ENCODE measurements around the gene PARP14.

PARP14 gene

GRCh38 chr3:122665226-122665786 lies 15.3 kb upstream of the PARP14 start (continued):
- no peak for TF ChIP-seq ZNF18 (tag by site-specific recombination; IDR thresholded peaks at IDR 0.05)
- no peak for TF ChIP-seq ZNF335 (tag by site-specific recombination; conservative IDR thresholded peaks at IDR 0.05)
- TF ChIP-seq ZNF610 (tag by site-specific recombination; IDR thresholded peaks at IDR 0.05; ENCODE audit: borderline replicate concordance), result no peak
- TF ChIP-seq OSR2 (tag by site-specific recombination; IDR thresholded peaks at IDR 0.05), result no peak

DNA sequence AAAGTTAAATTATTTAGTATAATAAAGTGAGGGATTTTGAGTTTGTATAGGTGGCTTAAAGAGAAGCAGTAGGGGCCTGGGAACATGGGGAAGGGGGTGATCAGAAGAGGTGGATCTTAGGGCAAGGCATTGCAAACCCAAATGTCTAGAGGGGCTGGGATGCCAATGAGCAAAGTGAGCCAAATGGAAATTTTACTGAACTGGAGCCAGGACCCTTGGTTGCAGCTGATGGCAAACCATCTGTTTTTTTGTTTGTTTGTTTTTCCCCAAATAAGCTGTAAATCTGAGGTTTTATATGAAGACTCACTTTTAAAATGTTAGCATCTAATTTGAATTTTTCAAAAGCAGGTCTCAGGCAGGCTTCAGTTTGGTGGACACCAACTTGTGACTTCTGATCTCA lies 14.8 kb upstream of the PARP14 start:
- ChIA-PET POLR2A (no interaction called here), CTCF (no interaction called here)
- TF ChIP-seq ZNF169 (tag by site-specific recombination; IDR thresholded peaks at IDR 0.05), result no peak
- no peak for TF ChIP-seq ZNF354C (tag by site-specific recombination; IDR thresholded peaks at IDR 0.05; ENCODE audit: borderline replicate concordance, low read depth)
- Histone ChIP-seq H3K9me3 (ENCODE audit: control insufficient read depth, insufficient read depth, low read depth, low read length) (no peaks in the 10 kb centered on the region), H3K4me3 (ENCODE audit: low read depth, low read length) (no peak overlapping the region), H3K27ac (ENCODE audit: extremely low read depth, low read depth, low read length) (no peak overlapping the region), H3K4me1 (ENCODE audit: control insufficient read depth, insufficient read depth, low read length) (no peaks in the 10 kb centered on the region), H3K36me3 (ENCODE audit: control insufficient read depth in 2 of 2, insufficient read depth in 1 of 2, low read length in 2 of 2) (no peaks in the 10 kb centered on the region)

DNA sequence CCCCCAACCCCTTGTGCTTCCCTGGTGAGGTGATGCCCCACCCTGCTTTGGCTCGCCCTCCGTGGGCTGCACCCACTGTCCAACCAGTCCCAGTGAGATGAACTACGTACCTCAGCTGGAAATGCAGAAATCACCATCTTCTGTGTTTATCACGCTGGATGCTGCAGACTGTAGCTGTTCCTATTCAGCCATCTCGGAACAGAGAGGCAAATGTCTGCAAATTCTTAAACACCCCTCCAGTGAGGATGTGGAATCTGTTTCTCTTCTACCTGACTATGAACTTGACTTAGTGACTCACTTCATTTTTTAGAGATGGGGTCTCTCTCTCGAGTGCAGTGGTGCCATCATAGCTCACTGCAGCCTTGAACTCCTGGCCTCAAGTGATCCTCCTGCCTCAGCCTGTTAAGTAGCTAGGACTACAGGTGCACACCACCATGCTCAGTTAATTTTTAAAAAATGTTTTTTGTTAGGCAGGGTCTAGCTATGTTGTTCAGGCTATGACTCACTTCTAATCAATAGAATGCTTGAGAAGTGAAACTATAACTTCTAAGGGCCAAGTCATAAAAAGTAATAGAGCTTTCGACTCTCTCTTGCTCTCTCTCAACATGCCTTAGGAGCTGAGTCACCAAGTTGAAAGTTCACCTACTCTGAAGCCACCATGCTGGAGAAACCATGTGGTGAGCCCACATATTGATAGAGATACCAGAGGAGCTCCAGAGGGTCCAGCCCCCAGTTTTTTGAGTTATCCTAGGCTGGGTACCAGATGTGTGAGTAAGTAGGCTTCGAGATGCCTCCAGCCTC lies 11.5 kb upstream of the PARP14 start:
- TF ChIP-seq, protein P1, sequence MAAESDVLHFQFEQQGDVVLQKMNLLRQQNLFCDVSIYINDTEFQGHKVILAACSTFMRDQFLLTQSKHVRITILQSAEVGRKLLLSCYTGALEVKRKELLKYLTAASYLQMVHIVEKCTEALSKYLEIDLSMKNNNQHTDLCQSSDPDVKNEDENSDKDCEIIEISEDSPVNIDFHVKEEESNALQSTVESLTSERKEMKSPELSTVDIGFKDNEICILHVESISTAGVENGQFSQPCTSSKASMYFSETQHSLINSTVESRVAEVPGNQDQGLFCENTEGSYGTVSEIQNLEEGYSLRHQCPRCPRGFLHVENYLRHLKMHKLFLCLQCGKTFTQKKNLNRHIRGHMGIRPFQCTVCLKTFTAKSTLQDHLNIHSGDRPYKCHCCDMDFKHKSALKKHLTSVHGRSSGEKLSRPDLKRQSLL (tag by site-specific recombination; IDR thresholded peaks at IDR 0.05), result peak; percentile 78
- TF ChIP-seq ZNF114 (tag by site-specific recombination; IDR thresholded peaks at IDR 0.05), result no peak
- no peaks in the 10 kb centered on the region for H3K9me3 ChIP-seq (ENCODE audit: control insufficient read depth, insufficient read depth, low read depth, low read length)
- POLR2A ChIA-PET, result interaction anchor here (1.2 to 1.4 kb wide), 2 partner anchors 154 to 285 kb away, joined by 3 to 4 read pairs; partner anchors contain the start of genes FAM162A and KPNA1
- H3K4me3 ChIP-seq (ENCODE audit: low read depth, low read length), result no peak overlapping the region
- no peaks in the 10 kb centered on the region for H3K36me3 ChIP-seq (ENCODE audit: control insufficient read depth in 2 of 2, insufficient read depth in 1 of 2, low read length in 2 of 2)
- H3K27ac ChIP-seq (ENCODE audit: extremely low read depth, low read depth, low read length), result no peak overlapping the region
- CTCF ChIA-PET, result interaction anchor here (0.6 to 1.8 kb wide), 6 partner anchors 10 to 285 kb away, joined by 3 to 16 read pairs (median 3); partner anchors contain the start of gene FAM162A
- H3K4me1 ChIP-seq (ENCODE audit: control insufficient read depth, insufficient read depth, low read length), result no peaks in the 10 kb centered on the region

DNA sequence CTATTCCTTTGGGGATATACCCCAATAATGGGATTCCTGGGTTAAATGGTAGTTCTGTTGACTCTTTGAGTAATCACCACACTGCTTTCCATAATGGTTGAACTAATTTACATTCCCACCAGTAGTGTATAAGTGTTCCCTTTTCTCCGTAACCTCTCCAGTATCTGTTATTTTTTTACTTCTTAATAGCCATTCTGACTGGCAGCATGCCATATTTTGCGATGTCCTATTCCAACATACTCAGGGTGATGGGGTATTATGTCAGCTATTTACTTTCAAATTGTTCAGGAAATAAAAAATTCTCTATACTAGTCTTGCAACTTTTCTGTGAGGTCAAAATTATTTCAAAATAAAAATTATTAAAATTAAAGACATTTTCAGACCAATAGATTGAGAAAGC lies 9.1 kb upstream of the PARP14 start:
- no peak overlapping the region for H3K4me3 ChIP-seq (ENCODE audit: low read depth, low read length)
- H3K9me3 ChIP-seq (ENCODE audit: control insufficient read depth, insufficient read depth, low read depth, low read length), result no peaks in the 10 kb centered on the region
- H3K4me1 ChIP-seq (ENCODE audit: control insufficient read depth, insufficient read depth, low read length), result no peaks in the 10 kb centered on the region
- no peaks in the 10 kb centered on the region for H3K36me3 ChIP-seq (ENCODE audit: control insufficient read depth in 2 of 2, insufficient read depth in 1 of 2, low read length in 2 of 2)
- ChIA-PET POLR2A (no interaction called here), CTCF (no interaction called here)
- no peak overlapping the region for H3K27ac ChIP-seq (ENCODE audit: extremely low read depth, low read depth, low read length)
- TF ChIP-seq ZSCAN30 (tag by site-specific recombination; IDR thresholded peaks at IDR 0.05) (no peak), ZNF843 (tag by site-specific recombination; IDR thresholded peaks at IDR 0.05) (no peak), ZSCAN5A (tag by site-specific recombination; IDR thresholded peaks at IDR 0.05) (no peak), BCL11A (tag by site-specific recombination; IDR thresholded peaks at IDR 0.05; ENCODE audit: low read depth) (no peak), ZNF629 (tag by site-specific recombination; IDR thresholded peaks at IDR 0.05) (no peak), ZNF423 (tag by site-specific recombination; IDR thresholded peaks at IDR 0.05) (no peak), ZBTB7A (tag by site-specific recombination; IDR thresholded peaks at IDR 0.05; ENCODE audit: low read depth) (no peak), ZNF768 (tag by site-specific recombination; IDR thresholded peaks at IDR 0.05) (no peak), KLF17 (tag by site-specific recombination; IDR thresholded peaks at IDR 0.05) (no peak), ZNF623 (tag by site-specific recombination; IDR thresholded peaks at IDR 0.05) (no peak), ZNF670 (tag by site-specific recombination; IDR thresholded peaks at IDR 0.05; ENCODE audit: low read depth) (no peak), ZNF398 (tag by site-specific recombination; IDR thresholded peaks at IDR 0.05) (no peak), SCRT2 (tag by site-specific recombination; IDR thresholded peaks at IDR 0.05) (no peak), ZNF837 (tag by site-specific recombination; IDR thresholded peaks at IDR 0.05) (no peak)
